ENCODE data around the gene CACNG5.

Gene CACNG5

GRCh38 chr17:66819466-66819865 is 15.5 kb upstream of the CACNG5 start:
- in situ Hi-C loops (cut with HindIII; ENCODE audit: low sequenced_read_pairs), result no loop called here

GRCh38 chr17:66822009-66822408 is 12.9 kb upstream of the CACNG5 start:
- in situ Hi-C loops (cut with HindIII; ENCODE audit: low sequenced_read_pairs), result no loop called here

- in situ Hi-C loops (cut with HindIII; ENCODE audit: low sequenced_read_pairs), result no loop called here
Observed at GRCh38 chr17:66826856-66827255, 8.1 kb upstream of the CACNG5 start.

GRCh38 chr17:66829386-66829864 is 5.5 kb upstream of the CACNG5 start:
- in situ Hi-C loops (cut with HindIII; ENCODE audit: low sequenced_read_pairs), result no loop called here

GRCh38 chr17:66829883-66830282 is 5.0 kb upstream of the CACNG5 start:
- in situ Hi-C loops (cut with HindIII; ENCODE audit: low sequenced_read_pairs), result no loop called here

GRCh38 chr17:66830451-66830850 is 4.5 kb upstream of the CACNG5 start:
- in situ Hi-C loops (cut with HindIII; ENCODE audit: low sequenced_read_pairs), result no loop called here

- in situ Hi-C loops (cut with HindIII; ENCODE audit: low sequenced_read_pairs), result no loop called here
Observed at GRCh38 chr17:66831383-66832210, 3.3 kb upstream of the CACNG5 start.

GRCh38 chr17:66833201-66833600 is 1.7 kb upstream of the CACNG5 start:
- in situ Hi-C loops (cut with HindIII; ENCODE audit: low sequenced_read_pairs), result no loop called here

GRCh38 chr17:66834426-66834918 is 445 bp upstream of the CACNG5 start:
- in situ Hi-C loops (cut with HindIII; ENCODE audit: low sequenced_read_pairs), result no loop called here

- in situ Hi-C loops (cut with HindIII; ENCODE audit: low sequenced_read_pairs), result no loop called here
Observed at GRCh38 chr17:66835476-66835875, 559 bp downstream of the CACNG5 start.

- in situ Hi-C loops (cut with HindIII; ENCODE audit: low sequenced_read_pairs), result no loop called here
Observed at GRCh38 chr17:66836063-66837005, 1.4 kb downstream of the CACNG5 start.

- in situ Hi-C loops (cut with HindIII; ENCODE audit: low sequenced_read_pairs), result no loop called here
Observed at GRCh38 chr17:66837226-66837625, 2.3 kb downstream of the CACNG5 start.

- in situ Hi-C loops (cut with HindIII; ENCODE audit: low sequenced_read_pairs), result no loop called here
Observed at GRCh38 chr17:66837885-66838665, 3.2 kb downstream of the CACNG5 start.

GRCh38 chr17:66839616-66840015 is 4.7 kb downstream of the CACNG5 start:
- in situ Hi-C loops (cut with HindIII; ENCODE audit: low sequenced_read_pairs), result no loop called here

GRCh38 chr17:66840061-66840460 is 5.1 kb downstream of the CACNG5 start:
- in situ Hi-C loops (cut with HindIII; ENCODE audit: low sequenced_read_pairs), result no loop called here

- in situ Hi-C loops (cut with HindIII; ENCODE audit: low sequenced_read_pairs), result no loop called here
Observed at GRCh38 chr17:66841328-66841727, 6.4 kb downstream of the CACNG5 start.

- in situ Hi-C loops (cut with HindIII; ENCODE audit: low sequenced_read_pairs), result no loop called here
Observed at GRCh38 chr17:66841744-66842143, 6.8 kb downstream of the CACNG5 start.

GRCh38 chr17:66842505-66842904 is 7.6 kb downstream of the CACNG5 start:
- in situ Hi-C loops (cut with HindIII; ENCODE audit: low sequenced_read_pairs), result no loop called here

- in situ Hi-C loops (cut with HindIII; ENCODE audit: low sequenced_read_pairs), result no loop called here
Observed at GRCh38 chr17:66842959-66843358, 8.0 kb downstream of the CACNG5 start.

GRCh38 chr17:66843627-66844026 is 8.7 kb downstream of the CACNG5 start:
- in situ Hi-C loops (cut with HindIII; ENCODE audit: low sequenced_read_pairs), result no loop called here

GRCh38 chr17:66847704-66848103 is 12.8 kb downstream of the CACNG5 start:
- in situ Hi-C loops (cut with HindIII; ENCODE audit: low sequenced_read_pairs), result no loop called here
